GM19238 (cell line): ENCODE results near the gene KRTAP21-2.
"Not testable (repeated sequence)": the region's sequence is repeated elsewhere in the genome, so short reads cannot be mapped to it uniquely, and the experiment has no call there.

Source experiments
- DNase-seq: peaks from one replicate; pipeline ENCODE4 v3.0.0; 2011; ENCODE audit warnings: low spot score; ENCODE audit not compliant: insufficient read length

KRTAP21-2 gene

DNA sequence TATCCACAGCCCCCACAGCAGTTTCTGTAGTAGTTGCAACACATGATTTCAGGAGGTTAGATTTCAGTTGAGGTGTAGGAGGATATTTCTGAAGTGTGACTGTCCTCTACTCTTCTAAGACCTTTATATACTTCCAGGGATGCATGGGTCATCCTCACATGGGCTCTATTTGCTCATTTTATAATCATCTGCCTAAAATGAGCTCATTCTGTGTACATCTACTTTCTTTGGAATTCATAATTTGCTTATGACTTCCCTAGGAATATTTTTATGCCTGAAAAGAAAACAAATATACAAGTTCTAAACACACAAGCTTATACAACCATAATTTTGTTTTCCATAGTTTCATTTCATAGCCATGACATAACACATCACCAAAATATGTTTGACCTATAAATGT, at the start of gene KRTAP21-2:
Gene KRTAP21-2 (minus strand): TSS at position 101 of the 400 bp plus-strand sequence. CDS start 57 bp downstream, at position 44.
- no peak for DNase-seq

DNA sequence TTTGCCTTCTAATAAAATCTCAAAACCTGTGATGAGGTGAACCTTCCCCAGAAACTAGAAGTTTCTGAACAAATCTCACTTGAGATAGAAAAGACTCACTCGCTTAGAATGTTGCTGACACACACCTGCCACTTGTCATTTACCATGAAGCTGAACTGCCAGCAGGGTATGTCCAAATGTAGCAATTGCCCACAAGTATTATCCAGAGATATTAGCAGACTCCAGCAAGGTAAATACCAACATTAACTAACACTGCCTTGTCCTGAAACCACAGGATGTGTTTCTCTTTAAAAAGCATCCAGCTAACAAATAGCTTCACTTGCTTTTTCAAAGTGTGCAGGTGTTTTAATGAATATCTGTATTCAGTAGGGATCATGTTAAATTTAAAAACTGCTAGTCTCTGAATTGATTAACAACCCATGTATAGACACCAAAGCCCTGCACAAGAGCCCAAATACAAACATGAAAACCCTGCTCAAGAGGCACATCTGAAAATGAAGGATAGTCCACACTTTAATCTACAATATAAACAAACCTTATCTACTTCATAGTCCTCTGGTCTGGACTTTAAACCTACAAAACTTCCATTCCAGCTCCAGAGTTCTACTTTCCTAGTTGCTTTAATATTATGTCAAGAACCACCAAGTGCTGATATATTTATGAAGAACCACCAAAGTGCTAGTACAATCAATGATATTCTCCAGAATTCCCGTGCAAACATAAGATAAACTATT, 46.7 kb upstream of the KRTAP21-2 start:
- DNase-seq = no peak

GRCh38 chr21:30779249-30779648, 32.2 kb upstream of the KRTAP21-2 start:
- DNase-seq = no peak

DNA sequence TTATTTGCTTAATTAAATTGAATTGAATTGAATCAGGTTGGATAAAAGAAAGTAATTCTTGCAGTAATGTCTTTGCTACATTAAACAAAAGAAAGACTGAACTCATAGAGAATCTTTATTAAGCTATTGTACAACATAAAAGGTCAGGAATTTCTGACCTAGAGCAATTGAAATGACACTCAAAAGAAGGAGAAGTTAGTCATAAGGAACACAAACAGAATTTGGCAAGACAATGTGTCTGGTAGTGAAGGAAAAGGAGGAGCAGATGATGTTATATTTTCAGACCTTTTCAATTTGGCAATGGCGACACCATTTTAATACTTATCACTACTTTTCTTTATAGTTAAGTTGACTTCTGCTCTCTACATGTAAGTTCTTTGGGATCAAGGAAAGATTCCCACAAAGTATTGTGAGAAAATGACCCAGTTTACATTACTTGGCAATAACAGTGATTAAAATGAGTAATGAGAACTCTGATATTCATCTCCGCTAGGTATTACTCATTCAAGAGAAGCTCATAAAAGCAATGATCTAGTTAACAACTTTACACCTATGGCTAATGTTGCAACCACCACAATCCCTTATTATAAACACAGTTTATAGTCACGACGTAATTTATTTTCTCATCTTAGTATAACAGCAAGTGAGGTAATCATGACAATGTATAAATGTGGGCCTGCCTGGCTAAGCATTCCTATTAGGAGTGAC, 22.8 kb upstream of the KRTAP21-2 start:
- no peak for DNase-seq

- DNase-seq = no peak
Observed at GRCh38 chr21:30760776-30761175, 13.7 kb upstream of the KRTAP21-2 start.

DNA sequence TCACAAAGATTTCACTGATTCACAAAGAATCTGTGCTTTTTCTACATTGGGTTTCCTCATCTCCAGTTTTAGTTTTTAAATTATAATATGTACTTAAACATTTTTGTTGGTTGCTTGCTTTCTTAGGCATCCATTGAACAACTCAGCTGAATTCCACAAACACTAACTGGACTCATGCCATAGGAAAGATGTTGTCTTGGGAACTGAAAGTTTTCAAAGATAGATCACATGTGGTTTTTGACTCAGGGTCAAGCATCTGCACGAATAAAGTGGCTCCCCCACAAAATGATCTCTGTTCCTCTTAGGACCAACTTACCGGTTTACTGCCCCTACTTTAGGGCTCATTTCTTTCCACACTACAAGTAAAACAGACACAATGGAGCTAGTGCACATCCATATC, 11.2 kb upstream of the KRTAP21-2 start:
- no peak for DNase-seq

GRCh38 chr21:30755328-30755727, 8.3 kb upstream of the KRTAP21-2 start, which contains the start of gene KRTAP21-1:
Gene KRTAP21-1 (minus strand): TSS chr21:30755428. CDS start chr21:30755378, 50 bp downstream.
- DNase-seq = not testable (repeated sequence)

- DNase-seq = no peak
Observed at GRCh38 chr21:30740462-30740861, 6.6 kb downstream of the KRTAP21-2 start.

- no peak for DNase-seq
Observed at GRCh38 chr21:30733026-30733425, 14.0 kb downstream of the KRTAP21-2 start.

DNA sequence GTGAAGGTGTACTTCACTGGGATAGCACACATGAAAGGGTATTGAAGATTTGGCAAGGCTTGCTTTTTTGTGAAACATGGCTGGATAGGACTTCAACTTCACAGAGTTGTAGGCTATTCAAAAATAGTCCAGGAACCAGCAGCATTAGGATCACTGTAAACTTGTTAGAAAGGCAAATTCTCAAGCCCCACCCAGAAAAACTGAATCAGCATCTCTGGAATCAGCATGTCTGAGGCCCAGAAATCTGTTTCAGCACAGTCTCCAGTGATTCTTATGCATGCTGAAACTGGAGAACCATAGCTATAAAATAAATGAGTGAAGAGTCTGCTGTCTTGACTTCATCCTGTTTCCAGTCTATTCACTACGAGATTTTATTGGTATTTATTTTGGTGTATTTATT, 20.3 kb downstream of the KRTAP21-2 start:
- DNase-seq = no peak

- DNase-seq = no peak
Observed at GRCh38 chr21:30719401-30719800, 27.7 kb downstream of the KRTAP21-2 start.

DNA sequence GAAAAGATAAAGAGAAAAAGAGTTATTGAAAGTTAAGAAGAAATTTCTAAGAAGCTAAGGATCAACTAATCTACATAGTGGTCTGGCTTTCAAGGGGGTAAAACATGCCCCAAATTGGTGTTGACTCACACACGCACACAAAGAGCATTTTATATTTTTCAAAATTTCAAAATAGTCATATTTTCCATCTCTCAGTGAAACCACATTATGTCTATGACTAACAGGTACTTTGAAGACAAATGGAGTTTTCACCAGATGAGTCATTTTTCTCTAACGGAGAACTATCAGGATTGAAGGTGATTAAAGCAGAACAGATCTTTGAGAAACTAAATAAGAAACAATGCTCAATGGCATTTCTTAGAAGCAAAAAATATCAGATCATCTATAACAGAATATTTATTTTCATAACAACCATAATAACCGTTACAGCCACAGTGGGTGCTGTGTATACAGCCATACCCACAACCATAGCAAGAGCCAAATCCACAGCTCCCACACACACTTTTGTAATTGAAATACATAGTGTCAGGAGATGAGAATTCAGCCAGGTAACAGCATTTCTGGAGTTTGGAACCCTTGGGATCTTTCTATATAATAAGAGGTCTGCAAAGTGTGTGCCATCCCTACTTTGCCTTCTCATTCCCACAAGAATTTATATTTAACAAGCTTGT, 28.7 kb downstream of the KRTAP21-2 start, which contains the start of gene KRTAP21-3:
Gene KRTAP21-3 (minus strand): TSS at position 539 of the 671 bp plus-strand sequence. CDS start 18 bp downstream, at position 521.
- DNase-seq = no peak

DNA sequence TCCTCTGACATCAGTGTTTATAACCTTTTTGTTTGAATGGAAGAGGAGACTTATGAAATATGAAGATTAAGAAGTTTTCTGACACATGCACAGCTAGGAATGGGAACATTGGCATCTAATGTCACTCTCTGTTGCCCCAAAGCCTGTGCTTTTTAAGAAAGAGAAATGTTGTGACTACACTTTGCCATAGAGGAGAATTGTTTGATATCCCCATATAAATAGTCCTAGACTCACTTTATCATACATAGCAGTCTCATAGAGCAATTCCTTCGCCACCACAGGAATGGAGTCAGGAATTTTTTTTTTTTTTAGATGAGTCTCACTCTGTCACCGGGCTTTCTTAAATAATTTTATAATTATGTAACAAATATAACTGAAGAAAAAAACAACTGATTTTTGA, 30.0 kb downstream of the KRTAP21-2 start:
- no peak for DNase-seq

- DNase-seq = no peak
Observed at GRCh38 chr21:30714946-30715345, 32.1 kb downstream of the KRTAP21-2 start.

GRCh38 chr21:30714456-30714855, 32.6 kb downstream of the KRTAP21-2 start:
- no peak for DNase-seq

- no peak for DNase-seq
Observed at GRCh38 chr21:30713766-30714165, 33.3 kb downstream of the KRTAP21-2 start.

GRCh38 chr21:30710499-30710898, 36.6 kb downstream of the KRTAP21-2 start:
- no peak for DNase-seq

- no peak for DNase-seq
Observed at GRCh38 chr21:30707409-30707808, 39.6 kb downstream of the KRTAP21-2 start.
